T-helper 1 cell treated with Interleukin-12 subunit alpha and Interleukin-12 subunit beta and Interleukin-4 antibody, amounts not matched to agents 30 μg/mL and 1 μg/mL, for 36 hours (primary cell): Measurements from ENCODE around the gene AKR1B15.

Experiments
- H3K27ac Mint-ChIP-seq: one replicate; pipeline ENCODE4 v1.8.0; 2021; ENCODE audit warnings: mild to moderate bottlenecking, mixed read lengths
- H3K27me3 Mint-ChIP-seq: one replicate; pipeline ENCODE4 v1.8.0; 2021; ENCODE audit warnings: low read depth, mixed read lengths
- H3K36me3 Mint-ChIP-seq: one replicate; pipeline ENCODE4 v1.8.0; 2021; ENCODE audit warnings: low read depth, mixed read lengths
- H3K4me1 Mint-ChIP-seq: one replicate; pipeline ENCODE4 v1.8.0; 2021; ENCODE audit warnings: low read depth, mixed read lengths
- H3K4me3 Mint-ChIP-seq: one replicate; pipeline ENCODE4 v1.8.0; 2021; ENCODE audit warnings: mild to moderate bottlenecking, moderate library complexity, mixed read lengths
- H3K9me3 Mint-ChIP-seq: one replicate; pipeline ENCODE4 v1.8.0; 2021; ENCODE audit warnings: mixed read lengths

The AKR1B15 gene

GRCh38 chr7:134602881-134603451 lies 54.1 kb downstream of the AKR1B15 start:
- Mint-ChIP-seq H3K36me3 (no peaks in the 10 kb centered on the region), H3K4me1 (peaks cover 7% of the 10 kb centered on the region)

GRCh38 chr7:134605978-134606923 lies 57.3 kb downstream of the AKR1B15 start:
- H3K27ac Mint-ChIP-seq = no peak overlapping the region
- no peaks in the 10 kb centered on the region for H3K36me3 Mint-ChIP-seq
- peaks cover 7% of the 10 kb centered on the region for H3K4me1 Mint-ChIP-seq
- peaks cover 40% of the 10 kb centered on the region for H3K27me3 Mint-ChIP-seq
- peak overlapping the region; percentile 64 for H3K4me3 Mint-ChIP-seq
- H3K9me3 Mint-ChIP-seq = no peaks in the 10 kb centered on the region

More at GRCh38 chr7:134602881-134603451, 54.1 kb downstream of the AKR1B15 start:
- H3K9me3 Mint-ChIP-seq = peaks cover 6% of the 10 kb centered on the region
- H3K4me3 Mint-ChIP-seq = no peak overlapping the region
- no peak overlapping the region for H3K27ac Mint-ChIP-seq
- H3K27me3 Mint-ChIP-seq = peaks cover 32% of the 10 kb centered on the region

- Mint-ChIP-seq H3K4me1 (peaks cover 12% of the 10 kb centered on the region), H3K27me3 (peaks cover 24% of the 10 kb centered on the region), H3K27ac (no peak overlapping the region), H3K4me3 (no peak overlapping the region), H3K9me3 (no peaks in the 10 kb centered on the region), H3K36me3 (no peaks in the 10 kb centered on the region)
Observed at GRCh38 chr7:134611611-134612151, 62.8 kb downstream of the AKR1B15 start.

- no peaks in the 10 kb centered on the region for H3K36me3 Mint-ChIP-seq
- H3K9me3 Mint-ChIP-seq = no peaks in the 10 kb centered on the region
- H3K4me1 Mint-ChIP-seq = peaks cover 9% of the 10 kb centered on the region
- no peak overlapping the region for H3K27ac Mint-ChIP-seq
- H3K27me3 Mint-ChIP-seq = peaks cover 24% of the 10 kb centered on the region
- no peak overlapping the region for H3K4me3 Mint-ChIP-seq
Observed at GRCh38 chr7:134612197-134612596, 63.3 kb downstream of the AKR1B15 start.

GRCh38 chr7:134613623-134614347 lies 64.9 kb downstream of the AKR1B15 start:
- Mint-ChIP-seq H3K27ac (no peak overlapping the region), H3K4me3 (no peak overlapping the region), H3K9me3 (no peaks in the 10 kb centered on the region), H3K36me3 (no peaks in the 10 kb centered on the region), H3K27me3 (peaks cover 20% of the 10 kb centered on the region), H3K4me1 (peaks cover 9% of the 10 kb centered on the region)

- no peak overlapping the region for H3K4me3 Mint-ChIP-seq
- peaks cover 28% of the 10 kb centered on the region for H3K27me3 Mint-ChIP-seq
- H3K27ac Mint-ChIP-seq = no peak overlapping the region
- H3K36me3 Mint-ChIP-seq = no peaks in the 10 kb centered on the region
- peaks cover 9% of the 10 kb centered on the region for H3K4me1 Mint-ChIP-seq
- no peaks in the 10 kb centered on the region for H3K9me3 Mint-ChIP-seq
Observed at GRCh38 chr7:134616611-134617010, 67.7 kb downstream of the AKR1B15 start.

- Mint-ChIP-seq H3K27ac (no peak overlapping the region), H3K4me3 (no peak overlapping the region), H3K27me3 (peaks cover 41% of the 10 kb centered on the region), H3K4me1 (peaks cover 4% of the 10 kb centered on the region), H3K36me3 (no peaks in the 10 kb centered on the region), H3K9me3 (no peaks in the 10 kb centered on the region)
Observed at GRCh38 chr7:134618756-134619530, 70.0 kb downstream of the AKR1B15 start.

- H3K27me3 Mint-ChIP-seq = peaks cover 41% of the 10 kb centered on the region
- H3K27ac Mint-ChIP-seq = no peak overlapping the region
- no peak overlapping the region for H3K4me3 Mint-ChIP-seq
- H3K9me3 Mint-ChIP-seq = no peaks in the 10 kb centered on the region
- H3K4me1 Mint-ChIP-seq = no peaks in the 10 kb centered on the region
- H3K36me3 Mint-ChIP-seq = no peaks in the 10 kb centered on the region
Observed at GRCh38 chr7:134619627-134620331, 70.9 kb downstream of the AKR1B15 start.

- peaks cover 51% of the 10 kb centered on the region for H3K27me3 Mint-ChIP-seq
- no peak overlapping the region for H3K4me3 Mint-ChIP-seq
- H3K9me3 Mint-ChIP-seq = no peaks in the 10 kb centered on the region
- H3K27ac Mint-ChIP-seq = no peak overlapping the region
- no peaks in the 10 kb centered on the region for H3K36me3 Mint-ChIP-seq
- H3K4me1 Mint-ChIP-seq = no peaks in the 10 kb centered on the region
Observed at GRCh38 chr7:134622303-134622995, 73.5 kb downstream of the AKR1B15 start.

- H3K36me3 Mint-ChIP-seq = no peaks in the 10 kb centered on the region
- no peaks in the 10 kb centered on the region for H3K4me1 Mint-ChIP-seq
- H3K27me3 Mint-ChIP-seq = peaks cover 54% of the 10 kb centered on the region
- no peaks in the 10 kb centered on the region for H3K9me3 Mint-ChIP-seq
- no peak overlapping the region for H3K4me3 Mint-ChIP-seq
- no peak overlapping the region for H3K27ac Mint-ChIP-seq
Observed at GRCh38 chr7:134623193-134623592, 74.3 kb downstream of the AKR1B15 start.

GRCh38 chr7:134625550-134625949 lies 76.6 kb downstream of the AKR1B15 start:
- no peak overlapping the region for H3K27ac Mint-ChIP-seq
- no peaks in the 10 kb centered on the region for H3K36me3 Mint-ChIP-seq
- H3K4me3 Mint-ChIP-seq = no peak overlapping the region
- H3K4me1 Mint-ChIP-seq = no peaks in the 10 kb centered on the region
- peaks cover 52% of the 10 kb centered on the region for H3K27me3 Mint-ChIP-seq
- no peaks in the 10 kb centered on the region for H3K9me3 Mint-ChIP-seq

GRCh38 chr7:134627109-134627774 lies 78.3 kb downstream of the AKR1B15 start:
- peaks cover 44% of the 10 kb centered on the region for H3K27me3 Mint-ChIP-seq
- no peak overlapping the region for H3K4me3 Mint-ChIP-seq
- no peaks in the 10 kb centered on the region for H3K36me3 Mint-ChIP-seq
- H3K4me1 Mint-ChIP-seq = no peaks in the 10 kb centered on the region
- no peak overlapping the region for H3K27ac Mint-ChIP-seq
- H3K9me3 Mint-ChIP-seq = no peaks in the 10 kb centered on the region

- Mint-ChIP-seq H3K27ac (no peak overlapping the region), H3K4me3 (no peak overlapping the region), H3K27me3 (peaks cover 40% of the 10 kb centered on the region), H3K4me1 (no peaks in the 10 kb centered on the region), H3K9me3 (no peaks in the 10 kb centered on the region), H3K36me3 (no peaks in the 10 kb centered on the region)
Observed at GRCh38 chr7:134627775-134628153, 78.9 kb downstream of the AKR1B15 start.
